Sigmoid colon (tissue), 7 donors: ENCODE data around the gene GPR179. TPM values are rescaled to one million over a fixed set of nuclear protein-coding genes. Genes with fewer than 3 reads are reported as not detected.

Experiments used
- DNase-seq: peaks from one replicate; pipeline ENCODE4 v3.0.0-alpha.2; 2019
- H3K27ac ChIP-seq, 4 donors: fragments of 200-600 bp; sonication (generic); one replicate each; pipeline ENCODE4 v1.5.1; 2016 to 2019; ENCODE audit warnings: mild to moderate bottlenecking in 1 of 4
- H3K27me3 ChIP-seq, 3 donors: fragments of 200-600 bp; sonication (generic); one replicate each; pipeline ENCODE4 v1.5.1; 2019; ENCODE audit warnings: mild to moderate bottlenecking in 1 of 3
- H3K36me3 ChIP-seq, 4 donors: fragments of 200-600 bp; sonication (generic); one replicate each; pipeline ENCODE4 v1.5.1; 2016 to 2019
- H3K4me1 ChIP-seq, 4 donors: fragments of 200-600 bp; sonication (generic); one replicate each; pipeline ENCODE4 v1.5.1; 2017 to 2019
- H3K4me3 ChIP-seq, 4 donors: fragments of 200-600 bp; sonication (generic); one replicate each; pipeline ENCODE4 v1.5.1; 2017 to 2019; ENCODE audit warnings: mild to moderate bottlenecking in 2 of 4, moderate library complexity in 1 of 4
- H3K9me3 ChIP-seq, 4 donors: fragments of 200-600 bp in 3 of 4; sonication (generic) in 3 of 4; one replicate each; pipeline versions ENCODE4 v1.5.1 to v1.6.1; 2013 to 2019
- EP300 ChIP-seq, 4 donors: sonication (generic); formaldehyde crosslinking; IDR thresholded peaks; one replicate each; pipeline ENCODE4 v1.6.1; 2017; ENCODE audit warnings: antibody characterized with exemption in 4 of 4
- POLR2A ChIP-seq, 2 donors: fragments of 450-650 bp; IDR thresholded peaks; one replicate each; pipeline ENCODE4 v1.6.1; 2016; ENCODE audit warnings: antibody characterized with exemption in 2 of 2, mild to moderate bottlenecking in 2 of 2, moderate library complexity in 2 of 2
- POLR2AphosphoS5 ChIP-seq, 4 donors: sonication (generic); formaldehyde crosslinking; IDR thresholded peaks; one replicate each; pipeline ENCODE4 v1.6.1; 2017; ENCODE audit warnings: antibody characterized with exemption in 4 of 4
- WGBS, 2 donors: extraction: QIAGEN DNeasy Blood & Tissue Kit; methylation state at CpG; one replicate each; pipeline ENCODE4 v1.1.7; 2013; 5-methylcytosine and 5-hydroxymethylcytosine counted together
- intact Hi-C: fragments of 100-400 bp; cut with DNase I; formaldehyde crosslinking; loops from one replicate; pipeline ENCODE4 v1.15.1; 2023
- polyA plus RNA-seq, 3 donors: library from polyadenylated mRNA; stranded (reverse); fragments of 200-250 nt; gene quantifications; one replicate each; pipeline ENCODE4 v1.2.3, GENCODE V29; 2013
- total RNA-seq, 4 donors: library from RNA; depleted of rRNA; stranded (reverse); fragments of >200 nt; gene quantifications; one replicate each; pipeline ENCODE4 v1.1.0, GENCODE V29; 2016
- TF ChIP-seq, protein P1 (sequence below), 4 experiments: fragments of 450-650 bp in 3 of 4; fragments of 200-600 bp in 1 of 4; IDR thresholded peaks; one replicate each; pipeline ENCODE4 v1.5.1; 2016 to 2019; ENCODE audit warnings: antibody characterized with exemption in 4 of 4, mild to moderate bottlenecking in 3 of 4, moderate library complexity in 2 of 4
- donor health status: healthy with polysubstance abuse.
- donor health status: Bipolar disorder and iron deficiency.
- donor health status: healthy.

The GPR179 gene
- total and polyA plus RNA-seq, 7 donors = under 0.01 to 0.36 (median 0.09) TPM; not detected in 4

DNA sequence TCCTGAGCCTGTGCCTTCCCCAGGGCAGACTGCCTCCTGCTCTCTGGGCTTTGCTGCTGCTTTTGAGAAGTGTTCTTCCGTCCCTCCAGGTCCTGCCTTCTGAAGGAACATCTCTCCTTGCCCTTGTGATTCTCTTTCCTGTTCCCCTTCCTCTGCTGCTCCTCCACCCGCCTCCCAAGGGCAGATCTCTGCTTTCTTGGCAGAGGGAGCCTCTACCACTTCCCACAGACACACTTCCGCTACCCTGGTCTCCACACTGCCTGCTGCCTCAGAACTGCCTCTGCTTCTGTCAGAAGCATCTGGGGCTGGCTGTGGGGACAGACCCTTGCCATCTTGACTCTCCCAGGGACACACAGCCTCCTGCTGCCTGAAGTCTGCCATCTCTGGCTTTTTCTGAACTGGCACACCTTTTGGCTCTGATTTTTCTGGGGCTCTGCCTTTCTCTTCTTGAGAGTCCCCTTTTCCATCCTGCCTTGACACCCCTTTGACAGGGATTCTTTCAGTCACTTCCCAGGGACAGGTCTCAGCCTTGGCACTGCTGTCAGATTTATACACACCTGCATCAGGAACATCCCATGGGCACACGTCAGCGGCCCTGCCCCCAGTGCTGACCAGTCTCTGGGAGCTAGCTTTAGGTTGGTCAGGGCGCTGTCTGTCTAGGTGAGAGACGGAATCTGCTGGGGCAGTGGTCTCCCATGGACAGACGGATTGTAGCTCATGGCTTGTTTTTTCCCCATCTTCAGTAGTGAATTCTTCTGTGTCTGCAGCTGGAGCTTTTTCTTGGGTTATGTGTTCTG, 16.6 kb downstream of the GPR179 start:
- peaks cover 0 to 15% (median 2%) of the 10 kb centered on the region in 4 donors for H3K36me3 ChIP-seq
- H3K27ac ChIP-seq = peak overlapping the region in 1 of 4 donors; percentile 40
- no peaks in the 10 kb centered on the region for H3K9me3 ChIP-seq
- DNase-seq = no peak
- H3K4me3 ChIP-seq = no peak overlapping the region
- TF ChIP-seq POLR2A (IDR thresholded peaks at IDR 0.05) (no peak), POLR2AphosphoS5 (IDR thresholded peaks at IDR 0.05) (no peak), EP300 (IDR thresholded peaks at IDR 0.05) (no peak)
- TF ChIP-seq, protein P1, sequence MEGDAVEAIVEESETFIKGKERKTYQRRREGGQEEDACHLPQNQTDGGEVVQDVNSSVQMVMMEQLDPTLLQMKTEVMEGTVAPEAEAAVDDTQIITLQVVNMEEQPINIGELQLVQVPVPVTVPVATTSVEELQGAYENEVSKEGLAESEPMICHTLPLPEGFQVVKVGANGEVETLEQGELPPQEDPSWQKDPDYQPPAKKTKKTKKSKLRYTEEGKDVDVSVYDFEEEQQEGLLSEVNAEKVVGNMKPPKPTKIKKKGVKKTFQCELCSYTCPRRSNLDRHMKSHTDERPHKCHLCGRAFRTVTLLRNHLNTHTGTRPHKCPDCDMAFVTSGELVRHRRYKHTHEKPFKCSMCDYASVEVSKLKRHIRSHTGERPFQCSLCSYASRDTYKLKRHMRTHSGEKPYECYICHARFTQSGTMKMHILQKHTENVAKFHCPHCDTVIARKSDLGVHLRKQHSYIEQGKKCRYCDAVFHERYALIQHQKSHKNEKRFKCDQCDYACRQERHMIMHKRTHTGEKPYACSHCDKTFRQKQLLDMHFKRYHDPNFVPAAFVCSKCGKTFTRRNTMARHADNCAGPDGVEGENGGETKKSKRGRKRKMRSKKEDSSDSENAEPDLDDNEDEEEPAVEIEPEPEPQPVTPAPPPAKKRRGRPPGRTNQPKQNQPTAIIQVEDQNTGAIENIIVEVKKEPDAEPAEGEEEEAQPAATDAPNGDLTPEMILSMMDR (IDR thresholded peaks at IDR 0.05) = no peak
- 77 to 78% methylated on average over 8 of the region's 8 CpGs for WGBS, 2 donors
- H3K4me1 ChIP-seq = peaks cover 0 to 5% (median 0%) of the 10 kb centered on the region in 4 donors
- intact Hi-C loops = no loop called here
- H3K27me3 ChIP-seq = peaks cover 0 to 24% (median 0%) of the 10 kb centered on the region in 3 donors

DNA sequence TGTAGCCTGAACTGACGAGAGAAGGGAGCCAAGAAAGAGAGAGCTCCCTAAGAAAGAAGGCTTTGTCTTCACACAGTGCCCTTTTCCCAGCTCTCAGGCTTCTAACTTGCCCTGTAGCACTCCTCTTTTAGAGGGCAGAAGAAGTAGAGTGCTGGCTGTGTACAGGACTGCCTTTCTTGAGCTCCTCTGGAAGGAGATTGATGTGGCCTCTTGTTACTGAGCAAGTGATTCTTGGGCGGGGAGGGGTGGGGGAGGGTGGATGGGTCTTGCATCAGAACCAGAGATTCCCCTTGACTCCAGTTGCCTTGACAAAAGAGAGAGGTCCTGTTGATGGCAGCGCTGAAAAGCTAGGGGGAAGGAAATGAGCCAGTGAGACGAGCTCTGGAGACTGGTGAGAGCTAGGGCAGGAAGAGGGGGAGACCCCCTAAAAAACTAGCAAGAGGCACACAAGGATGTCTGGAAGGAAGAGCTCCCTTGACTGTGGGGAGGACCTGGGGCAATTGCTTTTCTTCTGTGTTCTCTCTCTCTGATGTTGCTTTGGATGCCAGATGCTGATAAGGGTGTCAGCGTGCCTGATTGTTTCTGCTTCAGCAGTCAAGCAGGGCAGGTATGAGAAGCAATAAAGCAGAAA, 18.4 kb downstream of the GPR179 start:
- 48 to 56% methylated on average over 5 of the region's 5 CpGs for WGBS, 2 donors
- H3K36me3 ChIP-seq = peaks cover 0 to 28% (median 10%) of the 10 kb centered on the region in 4 donors
- TF ChIP-seq, protein P1 (IDR thresholded peaks at IDR 0.05) = no peak
- TF ChIP-seq POLR2A (IDR thresholded peaks at IDR 0.05) (no peak), POLR2AphosphoS5 (IDR thresholded peaks at IDR 0.05) (no peak), EP300 (IDR thresholded peaks at IDR 0.05) (no peak)
- H3K9me3 ChIP-seq = no peaks in the 10 kb centered on the region
- H3K4me3 ChIP-seq = no peak overlapping the region
- H3K27ac ChIP-seq = peak overlapping the region in 2 of 4 donors; percentile 16 to 17
- no peak for DNase-seq
- H3K4me1 ChIP-seq = peaks cover 0 to 5% (median 0%) of the 10 kb centered on the region in 4 donors
- peaks cover 0 to 6% (median 0%) of the 10 kb centered on the region in 3 donors for H3K27me3 ChIP-seq
- intact Hi-C loops = no loop called here

DNA sequence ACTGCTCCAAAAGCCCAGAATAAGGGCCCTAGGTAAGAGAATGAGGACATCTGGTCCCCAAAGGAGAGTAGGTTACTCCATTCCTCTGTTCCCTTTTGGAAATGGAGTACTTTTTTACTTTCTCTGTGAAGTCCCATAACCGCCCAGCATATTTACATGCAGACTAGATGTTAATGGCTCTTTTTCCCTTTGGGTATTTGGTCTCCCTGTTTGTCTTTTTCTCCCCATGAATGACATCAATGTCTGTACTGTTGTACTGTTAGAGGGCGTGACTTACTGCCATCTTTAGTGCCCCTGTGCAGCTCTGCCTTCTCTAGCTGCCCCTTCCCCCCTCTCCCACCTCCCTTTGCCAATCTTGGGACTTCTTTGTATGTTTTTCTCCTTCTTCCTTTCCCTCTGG, 19.0 kb downstream of the GPR179 start:
- WGBS, 2 donors = 82 to 83% methylated on average over 2 of the region's 2 CpGs
- peak overlapping the region in 2 of 4 donors; percentile 16 to 17 for H3K27ac ChIP-seq
- H3K9me3 ChIP-seq = no peaks in the 10 kb centered on the region
- no peak for DNase-seq
- no peak for TF ChIP-seq POLR2A (IDR thresholded peaks at IDR 0.05)
- TF ChIP-seq, protein P1 (IDR thresholded peaks at IDR 0.05) = no peak
- no peak for TF ChIP-seq EP300 (IDR thresholded peaks at IDR 0.05)
- TF ChIP-seq POLR2AphosphoS5 (IDR thresholded peaks at IDR 0.05) = no peak
- H3K4me1 ChIP-seq = peaks cover 0 to 5% (median 0%) of the 10 kb centered on the region in 4 donors
- peaks cover 0 to under 1% (median 0%) of the 10 kb centered on the region in 3 donors for H3K27me3 ChIP-seq
- H3K4me3 ChIP-seq = no peak overlapping the region
- H3K36me3 ChIP-seq = peaks cover 0 to 34% (median 10%) of the 10 kb centered on the region in 4 donors
- intact Hi-C loops = no loop called here

DNA sequence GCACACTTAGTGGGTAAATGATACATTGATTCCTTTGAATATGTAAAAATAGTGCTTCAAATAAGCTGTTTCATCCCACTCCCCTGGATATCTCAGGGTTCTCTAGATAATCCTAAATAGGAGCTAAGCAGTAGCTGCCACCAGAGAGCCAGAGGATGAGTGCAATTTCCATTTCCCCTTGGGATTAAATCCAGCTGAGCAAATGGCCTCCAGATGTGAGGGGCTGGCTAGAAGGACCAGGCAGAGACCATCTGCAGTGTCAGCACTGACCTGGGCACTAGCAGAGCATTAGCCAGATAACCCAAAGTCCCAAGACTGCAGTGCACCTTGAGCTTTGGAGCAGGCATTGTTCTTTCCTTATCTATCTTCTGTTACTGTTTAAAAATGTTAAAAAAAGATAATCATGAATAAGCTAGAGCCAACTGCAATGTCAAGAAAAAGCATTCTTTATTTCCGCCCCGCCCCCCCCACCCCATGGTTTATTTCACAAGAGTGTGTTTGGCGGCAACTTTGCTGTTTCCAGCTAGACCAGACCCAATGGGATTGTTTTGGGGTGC, 19.5 kb downstream of the GPR179 start:
- TF ChIP-seq, protein P1 (IDR thresholded peaks at IDR 0.05) = no peak
- no peak for TF ChIP-seq EP300 (IDR thresholded peaks at IDR 0.05)
- no peak for TF ChIP-seq POLR2A (IDR thresholded peaks at IDR 0.05)
- TF ChIP-seq POLR2AphosphoS5 (IDR thresholded peaks at IDR 0.05) = no peak
- Histone ChIP-seq H3K9me3 (no peaks in the 10 kb centered on the region), H3K27me3 (no peaks in the 10 kb centered on the region), H3K4me3 (no peak overlapping the region), H3K27ac (peak overlapping the region in 1 of 4 donors; percentile 17), H3K4me1 (peaks cover 0 to 5% (median 0%) of the 10 kb centered on the region in 4 donors), H3K36me3 (peaks cover 0 to 40% (median 12%) of the 10 kb centered on the region in 4 donors)
- DNase-seq = no peak
- intact Hi-C loops = no loop called here
- 76 to 83% methylated on average over 3 of the region's 3 CpGs for WGBS, 2 donors
